Activated T-helper 2 cell treated with anti-CD3 and anti-CD28 coated beads, Interferon-gamma antibody, Interleukin-2, Interleukin-4, amounts not matched to agents 10 μg/mL and 5 μg/mL and 100 μg/mL, durations not matched to agents 14 hours and 24 hours and 36 hours (primary cell): ENCODE measurements around the gene HSD17B12. TPM values are rescaled to one million over a fixed set of nuclear protein-coding genes. Genes with fewer than 3 reads are reported as not detected.

ENCODE experiments used
- DNase-seq: peaks from one replicate; pipeline ENCODE4 v3.0.0; 2021; ENCODE audit warnings: low spot score
- H3K27ac Mint-ChIP-seq: one replicate; pipeline ENCODE4 v1.8.0; 2021; ENCODE audit warnings: mixed read lengths
- H3K27me3 Mint-ChIP-seq: one replicate; pipeline ENCODE4 v1.8.0; 2021; ENCODE audit warnings: low read depth, mixed read lengths
- H3K36me3 Mint-ChIP-seq: one replicate; pipeline ENCODE4 v1.8.0; 2021; ENCODE audit warnings: low read depth, mixed read lengths
- H3K4me1 Mint-ChIP-seq: one replicate; pipeline ENCODE4 v1.8.0; 2021; ENCODE audit warnings: low read depth, mixed read lengths
- H3K4me3 Mint-ChIP-seq: one replicate; pipeline ENCODE4 v1.8.0; 2021; ENCODE audit warnings: low read depth, mild to moderate bottlenecking, moderate library complexity, mixed read lengths
- H3K9me3 Mint-ChIP-seq: one replicate; pipeline ENCODE4 v1.8.0; 2021; ENCODE audit warnings: mixed read lengths
- intact Hi-C: fragments of 100-400 bp; cut with micrococcal nuclease; formaldehyde crosslinking; loops from one replicate; pipeline ENCODE4 v1.15.1; 2023
- total RNA-seq: library from RNA; stranded (reverse); gene quantifications from 2 replicates; pipeline ENCODE4 v1.2.3, GENCODE V29; 2022

HSD17B12 gene
- total RNA-seq, 1 donor from 2014 or later = 81.3 TPM

DNA sequence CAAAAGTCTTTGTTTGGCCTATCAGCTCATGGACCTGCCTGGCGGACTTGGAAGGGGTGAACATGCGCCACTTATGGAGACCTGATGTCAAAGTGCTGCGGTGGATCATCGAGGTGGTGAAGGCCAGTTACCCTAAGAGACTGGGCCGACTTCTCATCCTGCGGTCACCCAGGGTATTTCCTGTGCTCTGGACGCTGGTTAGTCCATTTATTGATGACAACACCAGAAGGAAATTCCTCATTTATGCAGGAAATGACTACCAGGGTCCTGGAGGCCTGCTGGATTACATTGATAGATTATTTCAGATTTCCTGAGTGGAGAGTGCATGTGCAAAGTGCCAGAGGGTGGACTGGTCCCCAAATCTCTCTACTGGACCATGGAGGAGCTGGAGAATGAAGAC is 218.0 kb downstream of the HSD17B12 start:
- Mint-ChIP-seq H3K27ac (no peak overlapping the region), H3K9me3 (no peaks in the 10 kb centered on the region), H3K27me3 (no peaks in the 10 kb centered on the region), H3K4me1 (no peaks in the 10 kb centered on the region), H3K36me3 (peaks cover 49% of the 10 kb centered on the region), H3K4me3 (no peak overlapping the region)
- no peak for DNase-seq
- intact Hi-C loops = no loop called here

DNA sequence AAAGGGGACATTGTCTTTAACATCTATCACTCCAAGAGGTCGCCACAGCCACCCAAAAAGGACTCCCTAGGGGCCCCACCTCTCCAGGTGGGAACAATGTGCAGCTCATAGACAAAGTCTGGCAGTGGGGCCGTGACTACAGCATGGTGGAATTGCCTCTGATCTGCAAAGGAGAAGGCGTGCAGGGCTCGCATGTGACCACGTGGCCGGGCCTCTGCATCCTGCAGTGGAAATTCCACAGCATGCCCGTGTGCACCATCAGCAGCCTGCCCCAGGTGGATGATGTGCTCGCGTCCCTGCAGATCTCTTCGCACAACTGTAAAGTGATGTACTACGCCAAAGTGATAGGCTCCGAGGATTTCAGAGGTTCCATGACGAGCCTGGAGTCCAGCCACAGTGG is 218.6 kb downstream of the HSD17B12 start:
- peaks cover 51% of the 10 kb centered on the region for H3K36me3 Mint-ChIP-seq
- no peak overlapping the region for H3K27ac Mint-ChIP-seq
- H3K9me3 Mint-ChIP-seq = no peaks in the 10 kb centered on the region
- H3K4me1 Mint-ChIP-seq = no peaks in the 10 kb centered on the region
- H3K27me3 Mint-ChIP-seq = no peaks in the 10 kb centered on the region
- intact Hi-C loops = no loop called here
- no peak overlapping the region for H3K4me3 Mint-ChIP-seq
- DNase-seq = no peak

DNA sequence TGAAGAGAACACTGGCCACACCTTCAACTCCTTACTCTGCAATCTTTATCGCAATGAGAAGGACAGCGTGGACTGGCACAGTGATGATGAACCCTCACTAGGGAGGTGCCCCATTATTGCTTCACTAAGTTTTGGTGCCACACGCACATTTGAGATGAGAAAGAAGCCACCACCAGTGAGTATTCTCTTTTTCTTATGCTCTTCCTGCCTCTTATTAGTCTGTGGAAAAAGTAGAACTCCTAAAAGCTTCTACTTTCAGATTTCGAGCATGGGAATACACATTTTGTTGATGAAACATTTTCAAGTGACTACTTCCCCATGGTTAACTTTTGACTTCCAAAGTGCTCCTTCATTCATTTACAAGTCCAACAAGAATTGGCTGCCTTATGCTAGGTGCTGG is 221.0 kb downstream of the HSD17B12 start:
- no peak overlapping the region for H3K27ac Mint-ChIP-seq
- intact Hi-C loops = no loop called here
- no peaks in the 10 kb centered on the region for H3K27me3 Mint-ChIP-seq
- no peaks in the 10 kb centered on the region for H3K9me3 Mint-ChIP-seq
- H3K4me3 Mint-ChIP-seq = no peak overlapping the region
- H3K4me1 Mint-ChIP-seq = no peaks in the 10 kb centered on the region
- H3K36me3 Mint-ChIP-seq = peaks cover 51% of the 10 kb centered on the region
- DNase-seq = no peak

DNA sequence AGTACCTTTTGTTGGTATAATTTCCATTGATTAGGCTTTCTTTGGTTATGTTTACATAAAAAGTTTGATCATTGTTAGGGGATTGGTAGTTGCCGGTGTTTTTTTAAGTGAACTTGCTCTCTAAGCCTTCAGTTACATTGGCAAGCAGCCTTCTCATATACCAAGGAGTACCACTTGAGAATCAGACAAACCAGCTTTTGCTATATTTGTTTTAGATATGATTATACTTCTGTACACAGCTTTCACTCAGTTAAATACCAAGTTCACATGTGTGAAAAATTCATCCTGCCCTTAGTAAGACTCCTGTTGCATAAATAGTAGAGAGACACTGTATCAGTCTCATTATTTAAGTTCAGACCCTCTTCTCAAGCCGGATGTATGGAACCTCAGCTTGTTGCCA is 222.5 kb downstream of the HSD17B12 start:
- H3K4me3 Mint-ChIP-seq = no peak overlapping the region
- no peaks in the 10 kb centered on the region for H3K27me3 Mint-ChIP-seq
- H3K36me3 Mint-ChIP-seq = peaks cover 59% of the 10 kb centered on the region
- no peak for DNase-seq
- H3K9me3 Mint-ChIP-seq = no peaks in the 10 kb centered on the region
- intact Hi-C loops = no loop called here
- H3K27ac Mint-ChIP-seq = no peak overlapping the region
- peaks cover 12% of the 10 kb centered on the region for H3K4me1 Mint-ChIP-seq

DNA sequence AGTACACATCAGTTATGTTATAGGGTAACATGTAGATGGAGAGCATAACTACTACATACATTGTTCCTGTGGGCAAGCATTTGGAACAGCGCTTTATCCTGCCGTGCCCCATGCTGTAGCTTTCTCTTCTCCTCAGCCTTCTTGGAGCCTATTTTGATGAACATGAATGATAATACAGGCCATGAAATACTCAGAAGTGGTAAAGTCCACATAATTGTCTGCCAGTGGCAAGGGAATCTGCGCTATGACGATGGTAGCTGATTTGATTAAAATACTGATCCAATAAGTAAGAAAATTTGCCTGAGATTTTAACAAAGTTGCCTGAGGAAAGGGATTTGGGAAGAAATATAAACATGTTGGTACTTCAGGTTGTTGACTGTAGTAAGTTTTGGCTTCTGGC is 223.4 kb downstream of the HSD17B12 start:
- Mint-ChIP-seq H3K27ac (no peak overlapping the region), H3K27me3 (no peaks in the 10 kb centered on the region), H3K4me3 (no peak overlapping the region), H3K36me3 (peaks cover 59% of the 10 kb centered on the region), H3K4me1 (peaks cover 12% of the 10 kb centered on the region), H3K9me3 (no peaks in the 10 kb centered on the region)
- DNase-seq = no peak
- intact Hi-C loops = no loop called here

DNA sequence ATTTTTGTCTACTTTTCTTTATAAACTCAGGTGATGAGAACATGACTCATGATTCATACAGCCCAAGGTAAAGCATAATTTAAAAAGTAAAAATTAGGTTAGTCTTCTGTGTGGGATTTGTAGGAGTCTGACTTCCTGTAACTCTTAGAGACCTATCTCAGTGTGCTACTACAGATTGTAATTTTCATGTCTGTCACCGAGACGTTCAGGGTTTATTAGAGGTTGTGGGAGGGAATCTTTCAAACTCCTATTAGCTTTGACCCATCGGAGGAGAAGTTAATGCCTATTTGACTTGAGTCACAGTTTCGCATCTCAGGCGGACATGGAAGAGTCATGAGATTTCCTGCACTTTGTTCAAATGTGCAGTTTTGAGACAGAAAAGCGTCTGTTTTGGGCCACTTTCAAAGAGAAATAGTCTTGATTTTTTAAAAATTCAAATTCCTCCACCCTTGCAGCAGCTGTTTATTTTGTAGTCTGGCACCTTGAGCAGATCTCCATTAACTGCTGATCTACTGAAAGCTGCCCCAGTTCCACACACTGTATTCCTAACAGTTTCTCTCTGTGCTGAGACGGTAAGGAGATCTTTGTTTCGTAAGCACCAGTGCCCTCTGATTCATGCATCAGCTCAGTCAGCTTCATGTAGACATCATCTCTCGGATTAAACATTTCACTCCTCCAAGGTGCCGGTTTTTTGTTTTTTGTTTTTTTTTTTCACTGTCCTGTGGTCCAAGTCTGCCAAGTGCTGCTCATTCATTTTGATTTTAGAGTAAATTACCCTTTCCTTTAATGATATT is 224.4 kb downstream of the HSD17B12 start:
- H3K27ac Mint-ChIP-seq = no peak overlapping the region
- no peak overlapping the region for H3K4me3 Mint-ChIP-seq
- intact Hi-C loops = no loop called here

DNA sequence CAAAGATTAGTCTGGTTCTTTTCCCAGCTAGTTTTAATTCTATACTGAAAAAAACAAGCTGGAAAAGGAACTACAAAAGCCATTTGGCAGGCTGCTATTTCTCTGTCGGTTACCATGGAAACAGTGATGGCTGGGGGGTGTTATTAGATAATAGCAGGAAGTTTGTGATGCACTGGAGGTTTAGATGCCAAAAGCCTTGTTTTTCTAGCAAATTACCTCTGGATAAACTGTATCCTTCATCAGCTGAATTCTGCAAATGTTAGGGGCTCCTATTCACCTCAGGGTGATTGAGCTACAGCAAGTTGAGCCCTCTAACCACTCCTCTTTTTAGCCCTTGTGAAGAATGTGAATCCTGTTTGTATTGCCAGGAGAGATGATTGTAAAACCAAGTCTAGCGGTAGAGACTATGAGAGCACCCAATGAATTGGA is 225.3 kb downstream of the HSD17B12 start:
- H3K4me1 Mint-ChIP-seq = peaks cover 12% of the 10 kb centered on the region
- intact Hi-C loops = no loop called here
- peaks cover 68% of the 10 kb centered on the region for H3K36me3 Mint-ChIP-seq

More for the DNA sequence above, 224.4 kb downstream of the HSD17B12 start:
- peaks cover 12% of the 10 kb centered on the region for H3K4me1 Mint-ChIP-seq
- H3K36me3 Mint-ChIP-seq = peaks cover 63% of the 10 kb centered on the region
- DNase-seq = no peak
- no peaks in the 10 kb centered on the region for H3K9me3 Mint-ChIP-seq
- no peaks in the 10 kb centered on the region for H3K27me3 Mint-ChIP-seq

More for the DNA sequence above, 225.3 kb downstream of the HSD17B12 start:
- Mint-ChIP-seq H3K9me3 (no peaks in the 10 kb centered on the region), H3K4me3 (no peak overlapping the region), H3K27me3 (no peaks in the 10 kb centered on the region), H3K27ac (no peak overlapping the region)
- DNase-seq = no peak

Other genes starting within 250 kb of the HSD17B12 start
- gene ALKBH3, start 200.1 kb downstream of the HSD17B12 start, total RNA-seq = 32.2 and 32.7 TPM in 2 replicates